Upper lobe of left lung (tissue), 4 donors: ENCODE data around the gene DYNLT2.

Experiments
- CTCF ChIP-seq, 6 experiments: fragments of 450-650 bp in 4 of 6; fragments of 200-600 bp in 2 of 6; sonication (generic) in 2 of 6; IDR thresholded peaks; one replicate each; pipeline ENCODE4 v1.5.1; 2016 to 2019; ENCODE audit warnings: antibody characterized with exemption in 6 of 6
- EP300 ChIP-seq, 4 donors: sonication (generic); formaldehyde crosslinking; IDR thresholded peaks; one replicate each; pipeline ENCODE4 v1.5.1; 2017; ENCODE audit warnings: antibody characterized with exemption in 4 of 4, control low read depth in 2 of 4
- POLR2A ChIP-seq, 4 donors: fragments of 450-650 bp; IDR thresholded peaks; one replicate each; pipeline ENCODE4 v1.5.1; 2016 to 2017; ENCODE audit warnings: antibody characterized with exemption in 4 of 4, mild to moderate bottlenecking in 2 of 4

GRCh38 chr6:169775321-169775720 is 23.9 kb upstream of the DYNLT2 start:
- TF ChIP-seq CTCF (IDR thresholded peaks at IDR 0.05) (no peak), POLR2A (IDR thresholded peaks at IDR 0.05) (no peak), EP300 (IDR thresholded peaks at IDR 0.05) (no peak)
